OCI-M1 (cell line): Measurements from ENCODE around the gene WDPCP.
"Not testable (repeated sequence)": the region's sequence is repeated elsewhere in the genome, so short reads cannot be mapped to it uniquely, and the experiment has no call there.

Experiments
- DNase-seq: peaks from one replicate; lab custom pipeline; 2025; lab: John Stamatoyannopoulos, UW

Gene WDPCP

GRCh38 chr2:63446658-63447057 is 141.6 kb downstream of the WDPCP start:
- DNase-seq = no peak

- peak; percentile 85 for DNase-seq
Measured at GRCh38 chr2:63444565-63445288, 143.6 kb downstream of the WDPCP start.

GRCh38 chr2:63440612-63441011 is 147.7 kb downstream of the WDPCP start:
- no peak for DNase-seq

GRCh38 chr2:63438181-63438580 is 150.1 kb downstream of the WDPCP start:
- no peak for DNase-seq

GRCh38 chr2:63436488-63436887 is 151.8 kb downstream of the WDPCP start:
- DNase-seq = no peak

- DNase-seq = no peak
Measured at GRCh38 chr2:63435070-63435469, 153.2 kb downstream of the WDPCP start.

GRCh38 chr2:63434024-63435001 is 154.0 kb downstream of the WDPCP start:
- peak; percentile 0 for DNase-seq

- DNase-seq = peak; percentile 7
Measured at GRCh38 chr2:63432373-63432772, 155.9 kb downstream of the WDPCP start.

GRCh38 chr2:63425606-63426005 is 162.7 kb downstream of the WDPCP start:
- no peak for DNase-seq

- DNase-seq = no peak
Measured at GRCh38 chr2:63425079-63425416, 163.2 kb downstream of the WDPCP start.

- peak; percentile 81 for DNase-seq
Measured at GRCh38 chr2:63424329-63425078, 163.8 kb downstream of the WDPCP start.

GRCh38 chr2:63422556-63422955 is 165.7 kb downstream of the WDPCP start:
- no peak for DNase-seq

GRCh38 chr2:63408530-63408929 is 179.7 kb downstream of the WDPCP start:
- no peak for DNase-seq

- no peak for DNase-seq
Measured at GRCh38 chr2:63406641-63407040, 181.6 kb downstream of the WDPCP start.

- no peak for DNase-seq
Measured at GRCh38 chr2:63403820-63404219, 184.5 kb downstream of the WDPCP start.

GRCh38 chr2:63402889-63403288 is 185.4 kb downstream of the WDPCP start:
- DNase-seq = not testable (repeated sequence)

GRCh38 chr2:63399156-63399555 is 189.1 kb downstream of the WDPCP start:
- no peak for DNase-seq

- no peak for DNase-seq
Measured at GRCh38 chr2:63379451-63379850, 208.8 kb downstream of the WDPCP start.

- peak; percentile 33 for DNase-seq
Measured at GRCh38 chr2:63378589-63378988, 209.7 kb downstream of the WDPCP start.

- DNase-seq = no peak
Measured at GRCh38 chr2:63374341-63374740, 213.9 kb downstream of the WDPCP start.

GRCh38 chr2:63372549-63372948 is 215.7 kb downstream of the WDPCP start:
- no peak for DNase-seq

GRCh38 chr2:63369146-63369545 is 219.1 kb downstream of the WDPCP start:
- no peak for DNase-seq
